Ascending aorta (tissue), 2 donors: Measurements from ENCODE around the gene RBP3. TPM values are rescaled to one million over a fixed set of nuclear protein-coding genes. Genes with fewer than 3 reads are reported as not detected.

Experiments
- DNase-seq, 2 donors: peaks; one replicate each; pipeline ENCODE4 v3.0.0-alpha.2; 2019; ENCODE audit warnings: low spot score in 2 of 2
- H3K27ac ChIP-seq, 2 donors: fragments of 200-600 bp; sonication (generic); one replicate each; pipeline ENCODE4 v1.5.1; 2016 to 2017; ENCODE audit warnings: mild to moderate bottlenecking in 1 of 2
- H3K27me3 ChIP-seq: fragments of 200-600 bp; sonication (generic); one replicate; pipeline ENCODE4 v1.5.1; 2017
- H3K36me3 ChIP-seq, 2 donors: fragments of 200-600 bp; sonication (generic); one replicate each; pipeline ENCODE4 v1.5.1; 2016
- H3K4me1 ChIP-seq, 2 donors: fragments of 200-600 bp; sonication (generic); one replicate each; pipeline ENCODE4 v1.5.1; 2016 to 2017; ENCODE audit warnings: mild to moderate bottlenecking in 1 of 2
- H3K4me3 ChIP-seq, 2 donors: fragments of 200-600 bp; sonication (generic); one replicate each; pipeline ENCODE4 v1.5.1; 2016 to 2017; ENCODE audit warnings: mild to moderate bottlenecking in 1 of 2
- H3K9me3 ChIP-seq, 2 donors: fragments of 200-600 bp; sonication (generic); one replicate each; pipeline ENCODE4 v1.5.1; 2016
- intact Hi-C: fragments of 100-400 bp; cut with DNase I; formaldehyde crosslinking; loops from one replicate; pipeline ENCODE4 v1.15.1; 2023
- total RNA-seq: library from RNA; depleted of rRNA; stranded (reverse); fragments of >200 nt; gene quantifications from one replicate; pipeline ENCODE4 v1.1.0, GENCODE V29; 2016
- TF ChIP-seq, protein P1 (sequence below), 3 experiments: fragments of 200-600 bp in 2 of 3; fragments of 450-650 bp in 1 of 3; sonication (generic) in 2 of 3; IDR thresholded peaks; one replicate each; pipeline ENCODE4 v1.5.1; 2016 to 2019; ENCODE audit warnings: antibody characterized with exemption in 3 of 3, mild to moderate bottlenecking in 1 of 3, moderate library complexity in 1 of 3

Gene RBP3
- total RNA-seq, 1 donor from 2014 or later: not detected

GRCh38 chr10:47379901-47380300, 31.7 kb downstream of the RBP3 start:
- intact Hi-C loops: no loop called here
- no peak overlapping the region for H3K27ac ChIP-seq

GRCh38 chr10:47380341-47381102, 32.4 kb downstream of the RBP3 start:
- no peaks in the 10 kb centered on the region for H3K9me3 ChIP-seq
- intact Hi-C loops: loop anchor here (1.0 kb wide), 1 partner anchor 1096 kb away; no protein-coding TSS in a partner anchor
- DNase-seq: peak in 1 of 2 donors; percentile 24
- TF ChIP-seq, protein P1, sequence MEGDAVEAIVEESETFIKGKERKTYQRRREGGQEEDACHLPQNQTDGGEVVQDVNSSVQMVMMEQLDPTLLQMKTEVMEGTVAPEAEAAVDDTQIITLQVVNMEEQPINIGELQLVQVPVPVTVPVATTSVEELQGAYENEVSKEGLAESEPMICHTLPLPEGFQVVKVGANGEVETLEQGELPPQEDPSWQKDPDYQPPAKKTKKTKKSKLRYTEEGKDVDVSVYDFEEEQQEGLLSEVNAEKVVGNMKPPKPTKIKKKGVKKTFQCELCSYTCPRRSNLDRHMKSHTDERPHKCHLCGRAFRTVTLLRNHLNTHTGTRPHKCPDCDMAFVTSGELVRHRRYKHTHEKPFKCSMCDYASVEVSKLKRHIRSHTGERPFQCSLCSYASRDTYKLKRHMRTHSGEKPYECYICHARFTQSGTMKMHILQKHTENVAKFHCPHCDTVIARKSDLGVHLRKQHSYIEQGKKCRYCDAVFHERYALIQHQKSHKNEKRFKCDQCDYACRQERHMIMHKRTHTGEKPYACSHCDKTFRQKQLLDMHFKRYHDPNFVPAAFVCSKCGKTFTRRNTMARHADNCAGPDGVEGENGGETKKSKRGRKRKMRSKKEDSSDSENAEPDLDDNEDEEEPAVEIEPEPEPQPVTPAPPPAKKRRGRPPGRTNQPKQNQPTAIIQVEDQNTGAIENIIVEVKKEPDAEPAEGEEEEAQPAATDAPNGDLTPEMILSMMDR (IDR thresholded peaks at IDR 0.05): no peak
- no peaks in the 10 kb centered on the region for H3K27me3 ChIP-seq
- no peak overlapping the region for H3K4me3 ChIP-seq
- peaks cover 0 to 5% of the 10 kb centered on the region in 2 donors for H3K4me1 ChIP-seq
- no peak overlapping the region for H3K27ac ChIP-seq
- H3K36me3 ChIP-seq: no peaks in the 10 kb centered on the region

More at GRCh38 chr10:47379901-47380300, 31.7 kb downstream of the RBP3 start:
- DNase-seq: no peak
- Histone ChIP-seq H3K36me3 (no peaks in the 10 kb centered on the region), H3K4me3 (no peak overlapping the region), H3K9me3 (no peaks in the 10 kb centered on the region), H3K27me3 (no peaks in the 10 kb centered on the region), H3K4me1 (peaks cover 0 to 10% of the 10 kb centered on the region in 2 donors)
- TF ChIP-seq, protein P1 (IDR thresholded peaks at IDR 0.05): no peak

GRCh38 chr10:47381103-47381395, 32.9 kb downstream of the RBP3 start:
- Histone ChIP-seq H3K36me3 (no peaks in the 10 kb centered on the region), H3K27me3 (no peaks in the 10 kb centered on the region), H3K9me3 (no peaks in the 10 kb centered on the region), H3K4me1 (peaks cover 0 to 5% of the 10 kb centered on the region in 2 donors), H3K27ac (no peak overlapping the region), H3K4me3 (no peak overlapping the region)
- peak in 1 of 2 donors; percentile 30 for DNase-seq
- TF ChIP-seq, protein P1 (IDR thresholded peaks at IDR 0.05): no peak
- intact Hi-C loops: loop anchor here (1.0 kb wide), 1 partner anchor 1097 kb away; no protein-coding TSS in a partner anchor

DNA sequence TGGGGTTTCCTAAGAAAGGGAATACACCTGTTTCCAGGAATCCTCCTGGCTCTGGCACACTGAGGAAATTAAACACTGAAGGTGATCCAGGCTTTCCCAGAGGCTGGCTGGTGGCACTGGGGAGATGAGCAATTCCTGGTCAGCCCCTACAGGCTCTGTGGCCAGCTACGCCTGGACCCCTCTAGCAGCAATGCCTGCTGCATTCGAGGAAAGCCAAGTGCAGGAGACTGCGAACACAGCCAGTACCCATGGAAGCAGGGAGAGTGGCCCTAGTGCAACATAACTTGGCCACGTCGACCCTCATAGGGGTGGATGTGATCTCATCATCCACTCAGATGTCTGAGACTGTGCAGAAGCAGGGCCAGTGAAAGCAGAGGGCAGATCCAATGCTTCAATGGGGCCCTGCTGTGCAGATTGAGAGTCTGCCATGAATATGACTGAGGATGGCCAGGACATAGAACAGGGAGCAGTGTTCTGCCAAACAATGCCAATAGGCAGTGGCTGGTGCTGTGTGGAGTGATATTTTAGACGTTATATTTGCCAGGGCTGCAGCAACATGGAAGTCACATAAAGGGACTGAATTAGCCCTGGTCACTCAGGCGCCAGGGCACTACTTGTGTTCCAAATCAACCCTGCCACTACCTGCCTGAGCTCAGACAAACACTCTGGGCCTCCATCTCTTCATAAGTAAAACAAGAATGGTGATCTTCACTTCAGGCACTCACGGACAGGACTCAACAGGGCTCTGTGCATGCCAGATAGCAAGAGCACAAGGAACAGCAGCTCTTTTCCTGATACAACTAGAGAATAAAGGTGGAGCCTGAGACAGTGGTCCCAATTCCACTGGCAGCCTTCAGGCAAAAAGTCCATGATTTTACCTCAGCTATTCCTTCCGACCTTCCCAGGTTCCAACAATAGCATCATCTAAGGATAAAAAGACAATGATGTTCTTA, 33.5 kb downstream of the RBP3 start:
- peak in 1 of 2 donors; percentile 44 for DNase-seq
- intact Hi-C loops: loop anchor here (1.0 kb wide), 1 partner anchor 1097 kb away; no protein-coding TSS in a partner anchor

More for the DNA sequence above, 33.5 kb downstream of the RBP3 start:
- no peak overlapping the region for H3K27ac ChIP-seq
- H3K27me3 ChIP-seq: no peaks in the 10 kb centered on the region
- no peaks in the 10 kb centered on the region for H3K36me3 ChIP-seq
- TF ChIP-seq, protein P1 (IDR thresholded peaks at IDR 0.05): no peak
- no peaks in the 10 kb centered on the region for H3K9me3 ChIP-seq
- no peak overlapping the region for H3K4me3 ChIP-seq
- peaks cover 0 to 5% of the 10 kb centered on the region in 2 donors for H3K4me1 ChIP-seq
